Omental fat pad (tissue), 4 donors: ENCODE measurements around the gene C19orf81. TPM values are rescaled to one million over a fixed set of nuclear protein-coding genes. Genes with fewer than 3 reads are reported as not detected.

Experiments used
- ATAC-seq: fragments of 150-250 bp; one replicate; pipeline ENCODE4 v1.9.1; 2016; ENCODE audit warnings: mild to moderate bottlenecking, moderate library complexity; ENCODE audit not compliant: low FRiP score
- DNase-seq: peaks from one replicate; pipeline ENCODE4 v3.0.0-alpha.2; 2019; ENCODE audit warnings: low spot score
- total RNA-seq, 4 donors: library from RNA; depleted of rRNA; stranded (reverse); fragments of >200 nt; gene quantifications; one replicate each; pipeline ENCODE4 v1.1.0, GENCODE V29; 2016
- TF ChIP-seq, protein P1 (sequence below), 3 donors: fragments of 450-650 bp; IDR thresholded peaks; one replicate each; pipeline ENCODE4 v1.5.1; 2016 to 2017; ENCODE audit warnings: antibody characterized with exemption in 3 of 3, mild to moderate bottlenecking in 3 of 3, moderate library complexity in 2 of 3

C19orf81 gene
- total RNA-seq, 4 donors from 2014 or later = not detected

DNA sequence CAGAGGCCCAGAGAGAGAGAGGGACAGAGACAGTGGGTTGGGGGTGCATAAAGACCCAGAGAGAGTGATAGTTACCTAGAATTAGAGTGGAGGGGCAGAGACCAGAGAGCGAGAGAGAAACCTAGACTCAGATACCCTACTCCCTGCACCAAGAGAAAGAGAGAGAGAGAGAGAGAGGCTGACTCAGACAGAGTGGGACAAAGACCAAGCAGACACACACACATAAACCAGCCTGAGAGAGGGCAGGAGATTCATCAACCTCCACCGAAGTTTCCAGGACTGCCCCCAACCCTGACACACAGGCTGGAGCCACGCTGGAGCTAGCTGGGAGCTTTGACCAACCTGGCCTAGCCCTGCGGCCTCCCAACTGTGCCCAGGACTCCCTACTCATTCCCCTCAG is 22.4 kb upstream of the C19orf81 start:
- DNase-seq = no peak
- TF ChIP-seq, protein P1, sequence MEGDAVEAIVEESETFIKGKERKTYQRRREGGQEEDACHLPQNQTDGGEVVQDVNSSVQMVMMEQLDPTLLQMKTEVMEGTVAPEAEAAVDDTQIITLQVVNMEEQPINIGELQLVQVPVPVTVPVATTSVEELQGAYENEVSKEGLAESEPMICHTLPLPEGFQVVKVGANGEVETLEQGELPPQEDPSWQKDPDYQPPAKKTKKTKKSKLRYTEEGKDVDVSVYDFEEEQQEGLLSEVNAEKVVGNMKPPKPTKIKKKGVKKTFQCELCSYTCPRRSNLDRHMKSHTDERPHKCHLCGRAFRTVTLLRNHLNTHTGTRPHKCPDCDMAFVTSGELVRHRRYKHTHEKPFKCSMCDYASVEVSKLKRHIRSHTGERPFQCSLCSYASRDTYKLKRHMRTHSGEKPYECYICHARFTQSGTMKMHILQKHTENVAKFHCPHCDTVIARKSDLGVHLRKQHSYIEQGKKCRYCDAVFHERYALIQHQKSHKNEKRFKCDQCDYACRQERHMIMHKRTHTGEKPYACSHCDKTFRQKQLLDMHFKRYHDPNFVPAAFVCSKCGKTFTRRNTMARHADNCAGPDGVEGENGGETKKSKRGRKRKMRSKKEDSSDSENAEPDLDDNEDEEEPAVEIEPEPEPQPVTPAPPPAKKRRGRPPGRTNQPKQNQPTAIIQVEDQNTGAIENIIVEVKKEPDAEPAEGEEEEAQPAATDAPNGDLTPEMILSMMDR (IDR thresholded peaks at IDR 0.05) = no peak
- no peak for ATAC-seq

DNA sequence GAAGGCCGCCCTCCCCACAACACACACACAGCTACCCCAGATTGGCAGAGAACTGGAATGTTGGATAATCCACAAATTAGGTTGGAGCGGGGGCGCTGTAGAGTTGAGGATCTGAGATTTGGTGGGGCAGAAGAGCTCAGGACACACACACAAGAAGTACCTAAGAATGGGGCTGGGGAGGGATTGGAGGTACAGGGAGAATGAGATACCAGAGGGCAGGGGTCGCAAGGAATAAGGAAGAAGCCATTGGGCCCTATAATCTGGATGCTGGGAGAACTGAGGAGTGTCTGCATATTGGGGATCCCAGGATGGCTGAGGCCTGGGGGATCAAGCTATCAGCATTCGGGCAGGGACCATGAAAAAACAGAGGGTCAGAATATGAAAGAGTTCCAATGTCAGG is 21.1 kb upstream of the C19orf81 start:
- no peak for ATAC-seq
- DNase-seq = no peak

DNA sequence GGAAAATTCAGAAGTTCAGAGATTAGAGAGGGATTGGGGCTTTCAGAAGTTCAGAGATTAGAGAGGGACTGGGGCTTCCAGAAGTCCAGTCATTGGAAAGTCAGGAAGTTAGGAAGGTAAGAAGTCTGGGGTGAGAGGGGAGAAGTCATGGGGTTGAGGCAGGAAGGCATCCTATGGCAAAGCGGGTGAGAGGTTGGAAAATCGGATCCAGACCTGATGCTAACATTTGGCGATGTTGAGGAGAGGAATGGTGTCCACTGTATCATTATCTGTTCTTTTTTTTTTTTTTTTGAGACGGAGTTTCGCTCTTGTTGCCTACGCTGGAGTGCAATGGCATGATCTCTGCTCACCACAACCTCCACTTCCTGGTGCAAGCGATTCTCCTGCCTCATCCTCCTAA is 20.7 kb upstream of the C19orf81 start:
- ATAC-seq = no peak
- DNase-seq = no peak
- TF ChIP-seq, protein P1 (IDR thresholded peaks at IDR 0.05) = no peak

More for the DNA sequence above, 21.1 kb upstream of the C19orf81 start:
- TF ChIP-seq, protein P1 (IDR thresholded peaks at IDR 0.05) = no peak

DNA sequence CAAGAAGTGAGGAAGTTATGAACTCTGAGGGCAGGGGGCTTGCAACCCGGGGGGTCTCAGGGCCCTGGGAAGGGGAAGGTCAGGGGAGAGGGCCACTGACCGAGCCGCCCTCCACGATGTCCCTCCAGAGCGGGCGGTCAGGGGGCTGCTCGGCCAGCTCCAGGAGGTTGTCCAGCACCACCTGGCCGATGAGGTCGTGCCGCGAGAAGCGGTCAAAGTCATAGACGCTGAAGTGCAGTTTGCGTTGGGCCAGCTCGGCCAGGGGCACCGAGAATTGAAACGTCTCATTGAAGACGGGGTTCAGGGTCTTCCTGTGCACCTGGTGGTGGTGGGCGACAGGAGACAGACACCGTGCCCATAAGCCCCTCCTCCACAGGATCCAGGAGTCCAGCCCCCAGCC is 20.1 kb upstream of the C19orf81 start:
- DNase-seq = no peak
- TF ChIP-seq, protein P1 (IDR thresholded peaks at IDR 0.05) = no peak
- ATAC-seq = no peak

DNA sequence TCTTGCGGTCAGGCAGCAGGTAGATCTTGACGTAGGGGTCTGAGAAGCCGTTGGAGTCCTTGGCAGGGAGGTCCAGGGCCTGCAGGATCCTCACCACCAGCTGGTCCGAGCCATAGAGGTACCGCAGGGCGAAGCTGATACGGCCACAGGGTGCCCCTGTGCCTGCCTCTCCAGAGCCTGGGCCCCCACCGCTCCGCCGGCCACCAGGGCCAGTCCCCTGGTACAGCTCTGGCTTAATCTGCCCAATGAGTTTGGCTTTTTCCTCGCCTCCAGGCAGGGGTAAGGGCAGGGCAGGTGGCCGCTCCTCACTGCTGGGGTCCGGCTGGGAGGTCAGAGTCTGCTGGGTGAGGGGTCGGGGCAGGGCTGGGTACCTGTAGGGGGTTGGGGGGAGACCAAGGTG is 19.4 kb upstream of the C19orf81 start:
- ATAC-seq = no peak
- TF ChIP-seq, protein P1 (IDR thresholded peaks at IDR 0.05) = no peak
- DNase-seq = no peak

DNA sequence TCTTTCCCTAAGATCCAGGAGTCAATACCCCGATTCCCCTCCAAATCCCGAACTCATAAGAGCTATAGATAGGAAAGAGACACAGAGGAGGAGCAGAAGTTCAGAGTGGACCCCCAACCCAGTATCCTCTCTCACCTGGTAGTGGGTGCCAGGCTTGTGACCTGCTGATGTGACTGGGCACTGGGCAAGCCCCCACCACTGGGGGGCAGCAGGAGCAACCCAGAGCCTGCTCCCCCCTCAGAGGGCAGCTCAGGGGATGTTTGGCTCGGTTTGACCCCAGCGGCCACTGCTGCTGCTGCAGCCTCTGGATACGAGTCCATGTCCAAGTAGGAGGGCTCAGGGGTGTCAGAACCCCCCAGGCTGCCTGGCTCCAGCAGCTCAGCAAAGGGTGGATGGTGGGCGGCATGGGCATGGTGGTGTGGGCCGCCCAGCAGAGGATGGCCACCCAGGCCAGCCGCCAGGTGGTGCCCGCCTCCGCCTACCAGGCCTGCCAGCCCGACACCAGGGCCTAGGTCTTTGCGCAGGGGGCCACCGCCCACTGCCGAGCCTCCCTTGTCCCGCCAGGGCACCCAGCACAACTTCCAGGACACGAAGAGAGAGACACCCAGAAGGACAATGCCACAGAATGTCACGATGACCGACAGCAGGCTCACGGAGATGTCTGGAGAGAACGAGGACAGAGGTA is 17.0 kb upstream of the C19orf81 start:
- no peak for ATAC-seq
- TF ChIP-seq, protein P1 (IDR thresholded peaks at IDR 0.05) = no peak
- no peak for DNase-seq

DNA sequence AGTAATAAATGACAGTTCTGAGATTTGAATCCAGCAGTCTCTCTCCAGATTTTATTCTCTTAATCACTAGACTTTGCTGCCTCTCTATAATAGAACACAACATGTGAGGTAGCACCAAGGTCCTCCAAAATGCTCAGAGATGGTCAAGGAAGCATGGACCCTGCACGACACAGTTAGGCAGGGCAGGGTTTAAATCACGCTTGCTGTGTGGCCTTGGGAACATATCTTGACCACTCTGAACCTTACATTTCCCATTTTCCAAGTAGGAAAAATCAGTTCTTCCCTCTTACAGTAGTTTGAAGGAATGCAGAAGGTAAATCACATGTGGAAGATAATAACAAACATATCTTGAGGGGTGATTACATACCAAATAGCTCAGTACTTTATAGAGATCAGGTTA is 15.9 kb upstream of the C19orf81 start:
- DNase-seq (no peak), ATAC-seq (no peak)
- TF ChIP-seq, protein P1 (IDR thresholded peaks at IDR 0.05) = no peak
